NCI-H748 (cell line): ENCODE data around the gene VSIG10.
"Not testable (repeated sequence)": the region's sequence is repeated elsewhere in the genome, so short reads cannot be mapped to it uniquely, and the experiment has no call there.

Experiments used
- DNase-seq: peaks from one replicate; lab custom pipeline; 2025; ENCODE audit not compliant: unreplicated experiment; lab: John Stamatoyannopoulos, UW

VSIG10 gene

GRCh38 chr12:118034429-118035189 lies 69.2 kb downstream of the VSIG10 start:
- peak; percentile 33 for DNase-seq

- DNase-seq, result no peak
Observed at GRCh38 chr12:118033902-118034301, 69.9 kb downstream of the VSIG10 start.

DNA sequence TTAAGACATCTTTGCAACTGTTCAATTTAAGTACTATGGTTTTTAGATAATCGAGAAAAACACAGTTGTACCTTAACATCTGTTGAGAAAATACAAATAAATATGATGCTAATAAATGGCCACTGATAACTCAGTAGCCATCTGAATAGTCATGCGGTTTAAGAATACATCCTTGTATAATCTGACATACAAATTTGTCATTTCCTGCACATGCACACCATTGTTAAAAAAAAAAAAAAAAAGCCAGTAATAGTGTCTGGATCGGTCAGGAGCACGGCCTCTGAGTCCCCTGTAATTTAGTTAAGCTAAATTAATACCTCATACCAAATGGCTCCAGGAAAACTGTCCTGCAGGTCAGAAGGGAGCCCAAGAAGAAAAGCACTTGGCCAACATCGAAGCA lies 70.5 kb downstream of the VSIG10 start:
- no peak for DNase-seq

- no peak for DNase-seq
Observed at GRCh38 chr12:118032188-118032587, 71.6 kb downstream of the VSIG10 start.

GRCh38 chr12:118029166-118029565 lies 74.6 kb downstream of the VSIG10 start:
- no peak for DNase-seq

- DNase-seq, result no peak
Observed at GRCh38 chr12:118025168-118025567, 78.6 kb downstream of the VSIG10 start.

- no peak for DNase-seq
Observed at GRCh38 chr12:118023301-118023860, 80.4 kb downstream of the VSIG10 start.

DNA sequence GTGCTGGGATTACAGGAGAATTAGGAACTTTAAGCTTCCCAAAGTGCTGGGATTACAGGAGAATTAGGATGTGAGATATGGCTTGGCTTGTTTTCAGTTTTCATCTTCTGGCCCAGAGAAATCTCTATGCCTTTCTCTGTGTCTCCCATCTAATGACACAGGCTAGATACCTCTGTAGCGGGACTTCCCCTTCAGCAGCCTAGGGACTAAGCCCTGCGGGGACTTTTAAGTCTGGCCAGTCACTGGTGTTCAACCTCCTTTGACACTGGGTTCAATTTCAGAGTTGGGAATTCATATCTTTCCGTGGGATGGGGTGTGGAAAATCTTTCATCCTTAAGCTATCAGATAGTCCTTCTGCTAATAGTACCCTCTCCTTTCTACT lies 81.1 kb downstream of the VSIG10 start:
- DNase-seq, result no peak

GRCh38 chr12:118022097-118022727 lies 81.6 kb downstream of the VSIG10 start:
- DNase-seq, result not testable (repeated sequence)

GRCh38 chr12:118020036-118020435 lies 83.8 kb downstream of the VSIG10 start:
- no peak for DNase-seq

DNA sequence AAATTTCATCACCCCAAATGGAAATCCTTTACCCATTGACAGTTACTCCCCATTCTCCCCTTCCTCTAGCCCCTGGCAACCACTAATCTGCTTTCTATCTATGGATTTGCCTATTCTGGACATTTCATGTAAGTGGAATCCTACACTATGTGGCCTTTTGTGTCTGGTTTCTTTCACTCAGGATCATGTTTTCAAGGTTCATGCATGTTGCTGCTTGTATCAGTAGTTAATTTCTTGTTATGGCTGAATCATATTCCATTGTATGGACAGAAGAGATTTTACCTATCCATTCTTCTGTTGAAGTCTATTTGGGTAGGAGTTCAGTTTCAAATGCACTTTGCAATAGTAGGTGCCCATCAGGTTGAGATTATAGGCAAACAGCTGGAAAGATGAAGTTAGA lies 85.9 kb downstream of the VSIG10 start:
- DNase-seq, result no peak

DNA sequence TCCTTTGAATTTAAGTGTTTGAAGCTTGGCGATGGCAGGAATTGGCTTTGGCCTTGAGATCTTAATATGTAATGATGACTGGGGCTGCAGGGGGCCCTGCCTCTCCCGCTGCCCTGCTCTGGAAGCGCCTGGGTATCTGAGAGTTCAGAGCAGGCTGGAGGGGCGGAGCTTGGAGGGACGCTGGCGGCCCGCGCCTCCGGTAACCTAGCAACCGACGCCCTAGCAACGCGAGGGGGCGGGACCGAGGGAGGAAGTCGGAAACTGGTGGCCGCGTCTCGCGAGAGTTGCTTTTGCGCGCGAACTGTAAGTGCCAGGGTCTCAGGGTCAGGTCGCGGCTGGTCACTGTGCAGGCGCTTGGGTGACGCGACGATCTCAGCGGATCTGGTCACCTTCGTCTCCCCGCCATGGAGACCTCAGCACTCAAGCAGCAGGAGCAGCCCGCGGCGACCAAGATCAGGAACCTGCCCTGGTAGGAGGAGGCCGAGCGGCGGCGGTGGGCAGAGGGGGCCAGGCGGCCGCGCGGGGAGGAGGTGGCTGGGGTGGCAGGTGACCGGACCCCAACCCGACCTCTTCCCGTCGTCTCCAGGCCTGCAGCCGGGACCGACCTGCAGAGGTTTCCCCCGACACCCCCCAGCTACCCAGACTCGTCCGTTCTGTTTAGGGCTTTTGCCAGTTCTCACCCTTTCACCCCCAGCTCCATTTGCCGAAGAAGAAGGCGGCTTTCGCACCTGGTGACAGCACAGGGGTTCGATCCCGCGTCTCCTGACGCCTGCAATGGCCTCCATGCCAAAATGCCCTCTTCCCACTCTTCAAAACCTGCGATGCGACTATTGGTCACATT lies 87.2 kb downstream of the VSIG10 start, which contains the start of gene RFC5:
Gene RFC5, plus strand, starts transcription at position 280 of the 841 bp plus-strand sequence. Its CDS starts 125 bp downstream, at position 405.
- peak; percentile 99 for DNase-seq

DNA sequence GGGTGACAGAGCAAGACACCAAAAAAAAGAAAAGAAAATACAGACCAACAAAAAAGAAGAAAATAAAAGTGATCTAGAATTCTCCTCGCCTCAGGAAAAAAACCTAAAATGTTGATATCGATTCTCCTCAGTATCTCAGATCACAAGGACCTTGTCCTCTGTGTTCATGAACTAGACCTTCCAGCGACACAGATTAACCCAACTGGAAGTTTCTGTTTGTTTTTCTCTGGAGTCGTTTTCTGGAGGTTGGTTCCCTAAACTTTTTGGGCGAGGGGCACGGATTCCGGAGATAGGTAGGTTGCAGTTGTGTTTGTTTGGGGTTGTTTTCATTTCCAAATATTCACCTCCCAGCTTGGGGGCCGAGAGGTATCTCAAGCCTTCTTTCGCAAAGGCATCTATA lies 87.9 kb downstream of the VSIG10 start:
- peak; percentile 31 for DNase-seq

GRCh38 chr12:118015306-118015705 lies 88.5 kb downstream of the VSIG10 start:
- DNase-seq, result no peak
